HepG2 (cell line): ENCODE data around the gene RHCE. TPM values are rescaled to one million over a fixed set of nuclear protein-coding genes. Genes with fewer than 3 reads are reported as not detected.
A peak's percentile ranks its signal among the peaks of the same experiment; 100 is the strongest.

Experiments used
- CBX5 ChIP-seq: sonication (generic); formaldehyde crosslinking; IDR thresholded peaks from 2 replicates; pipeline ENCODE4 v1.4.0; 2020; ENCODE audit warnings: missing genetic modification reagents, borderline replicate concordance
- EEA1 ChIP-seq: sonication (generic); formaldehyde crosslinking; IDR thresholded peaks from 2 replicates; pipeline ENCODE4 v1.5.1; 2020; ENCODE audit warnings: mild to moderate bottlenecking, missing genetic modification reagents, borderline replicate concordance
- KDM4B ChIP-seq: sonication (generic); formaldehyde crosslinking; IDR thresholded peaks from 2 replicates; pipeline ENCODE4 v1.4.0; 2020; ENCODE audit warnings: missing genetic modification reagents
- PREB ChIP-seq: sonication (generic); formaldehyde crosslinking; IDR thresholded peaks from 2 replicates; pipeline ENCODE4 v1.4.0; 2020; ENCODE audit warnings: missing genetic modification reagents
- SKIL ChIP-seq: sonication (generic); formaldehyde crosslinking; IDR thresholded peaks from 2 replicates; pipeline ENCODE4 v1.8.0; 2022; ENCODE audit warnings: missing genetic modification reagents, mild to moderate bottlenecking, moderate library complexity, borderline replicate concordance
- SRY ChIP-seq: sonication (generic); formaldehyde crosslinking; IDR thresholded peaks from 2 replicates; pipeline ENCODE4 v1.8.0; 2022; ENCODE audit warnings: mild to moderate bottlenecking, missing genetic modification reagents
- THAP9 ChIP-seq: sonication (generic); formaldehyde crosslinking; IDR thresholded peaks from 2 replicates; pipeline ENCODE4; 2020; ENCODE audit warnings: missing genetic modification reagents, mild to moderate bottlenecking, borderline replicate concordance
- ZNF503 ChIP-seq: sonication (generic); formaldehyde crosslinking; IDR thresholded peaks from 2 replicates; pipeline ENCODE4 v1.4.0; 2020; ENCODE audit warnings: missing genetic modification reagents
- ZNF549 ChIP-seq: sonication (generic); formaldehyde crosslinking; IDR thresholded peaks from 2 replicates; pipeline ENCODE4 v1.5.0; 2020; ENCODE audit warnings: missing genetic modification reagents
- ZNF740 ChIP-seq: sonication (generic); formaldehyde crosslinking; IDR thresholded peaks from 2 replicates; pipeline ENCODE4 v1.4.0; 2020; ENCODE audit warnings: missing genetic modification reagents
- ZNF788 ChIP-seq: sonication (generic); formaldehyde crosslinking; IDR thresholded peaks from 2 replicates; pipeline ENCODE4 v1.5.0; 2020; ENCODE audit warnings: mild to moderate bottlenecking, missing genetic modification reagents, borderline replicate concordance
- polyA plus RNA-seq, 8 experiments: library from polyadenylated mRNA; depleted of rRNA in 3 of 8; stranded (reverse) in 7 of 8; unstranded in 1 of 8; fragments of >200 nt; fragmentation: Illumina TruSeq in 4 of 8; extraction: Trizol in 4 of 8; gene quantifications; 2 replicates each; pipeline versions ENCODE4 v1.2.1 to v1.2.3, GENCODE V29; 2011 to 2016; ENCODE audit warnings: low read depth in 4 of 8, missing spikeins in 1 of 8, mixed read lengths in 1 of 8; ENCODE audit not compliant: insufficient read depth in 1 of 8
- total RNA-seq, 5 experiments: library from RNA; depleted of rRNA; stranded (reverse); fragments of >200 nt; fragmentation: Illumina TruSeq; extraction: Trizol; gene quantifications; 2 replicates each; pipeline ENCODE4 v1.2.3, GENCODE V29; 2016; ENCODE audit warnings: low read depth in 1 of 5
- TF ChIP-seq, protein P1 (sequence below), 2 experiments: sonication (generic) in 1 of 2; formaldehyde crosslinking in 1 of 2; IDR thresholded peaks; 2 replicates each; pipeline versions ENCODE4 v1.6.1 to v1.9.0; 2014 to 2022; ENCODE audit warnings: antibody characterized with exemption in 1 of 2, borderline replicate concordance in 1 of 2, inconsistent platforms in 1 of 2, low read depth in 1 of 2, missing genetic modification reagents in 1 of 2

Gene RHCE
- total and polyA plus RNA-seq, 2 of the 13 experiments (the other 11 are each of a cell fraction or from before 2014, with no cell fraction given): 0.30 TPM; not detected in 1

GRCh38 chr1:25430967-25431881, 10.6 kb upstream of the RHCE start (continued):
- TF ChIP-seq ZNF503 (CRISPR knock-in tag) (no peak), CBX5 (CRISPR knock-in tag) (no peak), KDM4B (CRISPR knock-in tag) (no peak), ZNF740 (CRISPR knock-in tag) (peak; percentile 73), SRY (no peak), THAP9 (CRISPR knock-in tag) (no peak), EEA1 (0 out of 2 replicates have a peak, but pooled peaks have one; percentile 56), ZNF549 (no peak), PREB (CRISPR knock-in tag) (no peak), ZNF788 (CRISPR knock-in tag) (no peak), SKIL (no peak)
- TF ChIP-seq, protein P1, sequence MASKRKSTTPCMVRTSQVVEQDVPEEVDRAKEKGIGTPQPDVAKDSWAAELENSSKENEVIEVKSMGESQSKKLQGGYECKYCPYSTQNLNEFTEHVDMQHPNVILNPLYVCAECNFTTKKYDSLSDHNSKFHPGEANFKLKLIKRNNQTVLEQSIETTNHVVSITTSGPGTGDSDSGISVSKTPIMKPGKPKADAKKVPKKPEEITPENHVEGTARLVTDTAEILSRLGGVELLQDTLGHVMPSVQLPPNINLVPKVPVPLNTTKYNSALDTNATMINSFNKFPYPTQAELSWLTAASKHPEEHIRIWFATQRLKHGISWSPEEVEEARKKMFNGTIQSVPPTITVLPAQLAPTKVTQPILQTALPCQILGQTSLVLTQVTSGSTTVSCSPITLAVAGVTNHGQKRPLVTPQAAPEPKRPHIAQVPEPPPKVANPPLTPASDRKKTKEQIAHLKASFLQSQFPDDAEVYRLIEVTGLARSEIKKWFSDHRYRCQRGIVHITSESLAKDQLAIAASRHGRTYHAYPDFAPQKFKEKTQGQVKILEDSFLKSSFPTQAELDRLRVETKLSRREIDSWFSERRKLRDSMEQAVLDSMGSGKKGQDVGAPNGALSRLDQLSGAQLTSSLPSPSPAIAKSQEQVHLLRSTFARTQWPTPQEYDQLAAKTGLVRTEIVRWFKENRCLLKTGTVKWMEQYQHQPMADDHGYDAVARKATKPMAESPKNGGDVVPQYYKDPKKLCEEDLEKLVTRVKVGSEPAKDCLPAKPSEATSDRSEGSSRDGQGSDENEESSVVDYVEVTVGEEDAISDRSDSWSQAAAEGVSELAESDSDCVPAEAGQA (IDR thresholded peaks at IDR 0.05; ENCODE audit: low read depth): no peak
- TF ChIP-seq, protein P1 (CRISPR knock-in tag; IDR thresholded peaks at IDR 0.05; ENCODE audit: borderline replicate concordance): no peak
